GM19240 (cell line): ENCODE measurements around the gene SPATA45.
"Not testable (repeated sequence)": the region's sequence is repeated elsewhere in the genome, so short reads cannot be mapped to it uniquely, and the experiment has no call there.

Experiments
- DNase-seq: peaks from one replicate; pipeline ENCODE4 v3.0.0; 2011; ENCODE audit warnings: low spot score; ENCODE audit not compliant: insufficient read length

The SPATA45 gene

GRCh38 chr1:212847549-212847948 lies at the start of gene SPATA45:
Gene SPATA45 (minus strand): TSS chr1:212847649. CDS start chr1:212836149, 11,500 bp downstream.
- DNase-seq: no peak

GRCh38 chr1:212892108-212892507 lies 44.7 kb upstream of the SPATA45 start:
- no peak for DNase-seq

DNA sequence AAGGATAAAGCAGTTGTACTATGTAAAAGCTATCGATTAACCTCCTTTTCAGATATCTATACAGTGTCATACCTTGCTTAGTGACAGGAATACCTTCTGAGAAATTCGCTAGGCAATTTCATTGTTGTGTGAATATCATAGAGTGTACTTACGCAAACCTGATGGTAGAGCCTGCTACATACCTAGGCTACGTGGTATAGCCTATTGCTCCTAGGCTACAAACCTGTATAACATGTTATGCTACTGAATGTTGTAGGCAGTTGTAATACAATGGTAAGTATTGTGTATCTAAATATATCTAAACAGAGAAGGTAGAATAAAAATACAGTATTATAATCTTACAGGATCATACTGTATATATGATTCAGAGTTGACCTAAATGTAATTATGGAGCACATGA lies 37.1 kb upstream of the SPATA45 start:
- DNase-seq: no peak

DNA sequence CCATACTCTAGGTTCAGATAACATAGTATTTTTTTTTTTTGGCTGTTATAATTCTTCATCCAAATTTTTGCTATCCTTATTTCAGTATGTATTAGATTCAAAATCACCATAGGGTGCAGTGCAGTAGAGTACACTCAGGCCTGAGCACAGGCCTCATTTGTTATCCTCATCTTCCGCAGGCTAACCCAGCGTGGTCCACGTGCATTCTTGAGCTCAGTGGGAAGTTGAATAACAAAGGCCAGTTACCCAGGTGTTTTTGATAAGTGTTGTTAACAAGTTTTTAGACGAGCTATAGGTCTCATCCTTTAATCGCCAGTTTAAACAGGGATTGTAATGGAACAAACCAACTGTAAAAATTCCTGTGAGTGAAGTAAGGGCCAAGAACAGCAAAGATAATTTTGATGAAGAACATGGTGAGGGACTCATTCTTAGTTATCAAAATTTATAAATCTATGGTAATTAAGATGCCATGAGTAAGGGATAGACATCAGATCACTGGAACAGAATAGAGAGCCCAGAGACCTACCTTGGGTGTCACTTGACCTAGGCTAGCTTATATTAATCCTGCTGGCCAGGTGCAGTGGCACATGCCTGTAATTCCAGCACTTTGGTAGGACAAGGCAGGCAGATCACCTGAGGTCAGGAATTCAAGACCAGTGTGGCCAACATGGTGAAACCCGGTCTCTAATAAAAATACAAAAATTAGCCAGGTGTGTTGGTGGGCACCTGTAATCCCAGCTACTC lies 32.7 kb upstream of the SPATA45 start:
- no peak for DNase-seq

- DNase-seq: no peak
Measured at GRCh38 chr1:212878418-212878817, 31.0 kb upstream of the SPATA45 start.

- DNase-seq: no peak
Measured at GRCh38 chr1:212873518-212873917, 26.1 kb upstream of the SPATA45 start.

DNA sequence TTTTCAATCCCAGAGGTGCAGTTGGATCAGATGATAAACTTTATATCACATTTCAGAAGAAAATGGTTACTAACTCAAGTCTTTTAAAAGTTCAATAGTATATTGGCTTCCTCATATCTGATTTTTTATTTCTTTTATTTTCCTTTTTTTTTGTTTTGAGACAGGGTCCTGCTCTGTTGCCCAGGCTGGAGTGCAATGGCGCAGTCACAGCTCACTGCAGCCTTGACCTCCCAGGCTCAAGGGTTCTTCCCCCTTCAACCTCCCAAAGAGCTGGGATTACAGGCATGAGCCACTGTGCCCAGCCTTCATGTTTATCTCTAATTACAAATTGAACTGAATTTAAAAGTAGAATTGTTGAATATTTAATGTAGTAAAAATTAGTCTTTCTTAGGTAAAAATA lies 24.5 kb upstream of the SPATA45 start:
- DNase-seq: no peak

DNA sequence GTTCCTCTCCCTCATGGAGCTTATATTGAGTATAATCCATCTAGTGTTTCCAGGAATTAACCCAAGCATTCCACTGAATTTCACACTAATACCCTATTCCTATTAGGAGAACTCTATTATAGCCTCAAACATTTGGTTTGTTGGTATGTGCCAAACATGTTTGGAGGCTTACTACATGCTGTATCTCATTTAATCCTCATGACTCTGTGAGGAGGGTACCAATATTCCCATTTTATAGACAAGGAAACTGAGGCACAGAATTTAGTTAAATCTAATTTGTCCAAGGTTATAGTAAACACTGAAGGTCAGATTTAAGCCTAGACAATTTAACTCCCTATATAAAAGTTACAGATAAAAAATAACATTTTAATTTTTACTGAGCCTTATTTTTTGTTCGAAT lies 19.7 kb upstream of the SPATA45 start:
- DNase-seq: no peak

DNA sequence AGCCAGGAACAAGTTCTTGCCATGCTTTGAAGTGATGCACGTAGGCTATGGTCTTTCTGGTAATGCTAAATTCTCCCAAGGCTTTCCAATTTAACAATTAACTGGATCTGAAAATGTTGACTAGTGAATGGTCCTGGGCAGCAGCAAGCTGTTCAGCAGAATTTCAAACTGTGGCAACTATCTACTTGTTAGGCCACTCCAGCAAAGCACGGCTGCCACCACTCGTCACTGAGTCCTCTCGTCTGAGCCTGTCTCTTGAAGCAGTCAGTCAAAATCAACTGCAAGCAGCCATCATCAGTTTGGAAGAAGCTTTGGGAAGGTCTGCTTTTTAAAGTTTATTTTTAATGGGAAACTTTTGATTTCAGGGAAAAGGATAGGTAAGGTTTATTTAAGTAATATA lies 16.8 kb upstream of the SPATA45 start:
- no peak for DNase-seq

DNA sequence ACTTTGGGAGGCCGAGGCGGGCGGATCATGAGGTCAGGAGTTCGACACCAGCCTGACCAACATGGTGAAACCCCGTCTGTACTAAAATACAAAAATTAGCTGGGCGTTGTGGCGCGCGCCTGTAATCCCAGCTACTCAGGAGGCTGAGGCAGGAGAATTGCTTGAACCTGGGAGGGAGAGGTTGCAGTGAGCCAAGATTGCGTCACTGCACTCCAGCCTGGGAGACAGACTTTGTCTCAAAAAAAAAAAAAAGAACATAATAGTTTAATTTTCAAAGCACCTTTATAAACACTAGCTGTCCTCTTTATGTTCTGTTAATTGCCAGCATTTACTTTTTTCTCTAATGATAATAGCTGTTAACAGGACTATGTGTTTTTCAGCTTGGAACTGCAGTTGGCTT lies 15.9 kb upstream of the SPATA45 start:
- DNase-seq: not testable (repeated sequence)

GRCh38 chr1:212862111-212862690 lies 14.8 kb upstream of the SPATA45 start:
- DNase-seq: no peak

DNA sequence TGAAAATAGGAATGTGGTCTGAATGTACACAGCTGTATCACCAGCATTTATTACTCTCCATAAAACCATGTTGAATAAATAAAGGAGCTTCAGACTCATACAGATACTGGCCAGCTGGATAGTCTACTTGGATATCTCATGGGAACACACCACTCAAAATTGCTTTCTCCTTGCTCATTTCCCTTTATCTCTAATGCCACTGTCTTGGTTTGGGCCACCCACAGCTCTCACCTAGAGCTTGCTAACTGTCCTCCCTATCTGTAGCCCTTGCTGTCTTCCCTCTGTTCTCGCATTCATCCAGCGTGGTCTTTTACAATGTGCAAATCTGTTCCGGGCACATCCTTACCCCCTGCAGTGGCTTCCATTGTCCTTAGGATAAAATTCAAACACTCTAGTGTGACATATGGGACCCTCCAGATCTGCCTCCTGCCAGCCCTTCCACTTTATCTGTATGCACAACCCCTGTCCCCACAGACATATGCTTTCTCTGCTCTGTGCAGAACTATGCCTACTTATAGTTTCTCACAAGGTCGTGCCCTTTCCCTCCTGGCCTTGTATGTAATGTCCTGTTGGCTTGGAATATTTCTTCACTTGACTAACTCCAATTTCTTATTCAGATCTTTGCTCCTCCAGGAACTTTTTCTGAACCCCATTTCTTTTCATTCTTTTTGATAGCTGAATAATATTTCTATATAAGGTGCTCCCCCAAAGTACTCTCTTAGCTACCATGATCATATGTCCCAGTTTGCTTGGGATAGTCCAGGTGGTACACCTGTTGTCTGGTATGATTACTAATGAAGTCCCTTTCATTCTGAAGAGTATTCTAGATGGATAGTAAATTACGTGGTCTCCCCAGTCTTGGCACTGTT lies 13.5 kb upstream of the SPATA45 start:
- DNase-seq: no peak

DNA sequence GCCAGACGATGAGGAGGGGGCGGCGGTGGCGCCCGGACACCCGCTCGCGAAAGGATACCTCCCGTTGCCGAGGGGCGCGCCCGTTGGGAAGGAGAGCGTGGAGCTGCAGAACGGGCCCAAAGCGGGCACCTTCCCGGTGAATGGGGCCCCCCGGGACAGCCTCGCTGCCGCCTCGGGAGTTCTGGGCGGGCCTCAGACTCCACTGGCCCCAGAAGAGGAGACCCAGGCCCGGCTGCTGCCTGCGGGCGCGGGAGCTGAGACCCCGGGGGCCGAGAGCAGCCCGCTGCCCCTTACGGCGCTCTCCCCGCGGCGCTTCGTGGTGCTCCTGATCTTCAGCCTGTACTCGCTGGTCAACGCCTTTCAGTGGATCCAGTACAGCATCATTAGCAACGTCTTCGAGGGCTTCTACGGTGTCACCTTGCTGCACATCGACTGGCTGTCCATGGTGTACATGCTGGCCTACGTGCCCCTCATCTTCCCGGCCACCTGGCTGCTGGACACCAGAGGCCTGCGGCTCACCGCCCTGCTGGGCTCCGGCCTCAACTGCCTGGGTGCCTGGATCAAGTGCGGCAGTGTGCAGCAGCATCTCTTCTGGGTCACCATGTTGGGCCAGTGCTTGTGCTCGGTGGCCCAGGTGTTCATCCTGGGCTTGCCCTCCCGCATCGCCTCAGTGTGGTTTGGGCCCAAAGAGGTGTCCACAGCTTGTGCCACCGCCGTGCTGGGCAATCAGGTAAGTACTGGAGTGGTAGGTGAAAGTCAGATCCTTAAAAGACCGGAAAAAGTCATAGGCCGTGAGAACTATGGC lies 11.2 kb upstream of the SPATA45 start:
- DNase-seq: no peak

- DNase-seq: peak; percentile 91
Measured at GRCh38 chr1:212857992-212858460, 10.6 kb upstream of the SPATA45 start, which contains the start of gene FLVCR1. Gene FLVCR1 (plus strand): TSS chr1:212858275. CDS start chr1:212858453, 178 bp downstream.

GRCh38 chr1:212856755-212857154 lies 9.3 kb upstream of the SPATA45 start:
- no peak for DNase-seq

DNA sequence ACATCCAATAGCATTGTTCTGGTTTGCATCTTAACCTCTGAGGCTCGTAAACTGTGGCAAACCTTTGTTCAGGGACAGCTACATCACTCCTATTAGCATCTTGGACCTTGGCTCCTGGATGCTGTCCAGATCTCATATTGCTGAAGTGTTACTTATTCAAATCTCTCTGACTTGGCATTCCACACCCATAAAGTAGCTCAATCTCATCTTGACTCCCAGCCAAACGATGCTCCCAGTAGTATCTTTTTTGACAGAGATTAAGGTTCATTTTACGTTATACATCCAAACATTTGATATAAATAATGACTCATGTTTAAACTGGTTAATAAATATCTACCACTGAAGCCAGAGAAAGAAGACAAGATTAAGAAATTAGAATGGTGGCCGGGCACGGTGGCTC lies 6.2 kb upstream of the SPATA45 start:
- no peak for DNase-seq

DNA sequence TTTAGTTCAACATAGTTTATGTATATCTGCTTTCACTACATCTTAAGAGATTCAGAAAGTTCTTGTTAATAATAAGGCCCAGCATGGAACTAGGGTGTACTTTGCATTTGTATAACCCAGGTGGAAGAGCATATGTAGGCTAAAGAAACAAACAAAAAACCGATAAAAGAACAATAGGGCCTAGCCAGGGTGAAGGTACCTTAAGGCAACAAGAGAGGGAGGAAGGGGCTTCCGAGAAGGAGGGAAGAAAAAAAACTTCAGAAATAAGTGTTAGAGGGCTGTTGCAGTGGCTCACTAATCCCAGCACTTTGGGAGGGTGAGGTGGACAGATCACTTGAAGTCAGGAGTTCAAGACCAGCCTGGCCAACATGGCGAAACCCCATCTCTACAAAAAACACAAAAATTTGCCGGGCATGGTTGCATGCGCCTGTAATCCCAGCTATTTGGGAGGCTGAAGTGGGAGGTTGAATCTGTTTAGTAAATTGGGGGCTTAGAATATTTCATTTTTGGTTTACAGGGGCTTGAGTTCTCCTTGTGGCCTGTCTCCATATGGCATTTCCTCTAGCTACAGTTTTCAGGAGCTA lies 4.7 kb upstream of the SPATA45 start:
- DNase-seq: no peak

GRCh38 chr1:212844521-212844920 lies 2.9 kb downstream of the SPATA45 start:
- DNase-seq: not testable (repeated sequence)

- no peak for DNase-seq
Measured at GRCh38 chr1:212838145-212838544, 9.3 kb downstream of the SPATA45 start.
